OCI-LY3 (cell line): ENCODE data around the gene EMILIN3.

Source experiments
- H2AFZ ChIP-seq: fragments of 200-600, 300-600 bp; shearing (Covaris generic); 2 replicates; pipeline ENCODE4 v1.6.0; 2014; ENCODE audit warnings: antibody characterized with exemption, low read depth, low read length
- H3K27ac ChIP-seq: fragments of 200-600, 300-600 bp; sonication (generic); 2 replicates; pipeline ENCODE4 v1.5.1; 2014; ENCODE audit warnings: mild to moderate bottlenecking, low read length, moderate library complexity, mixed read lengths
- H3K27me3 ChIP-seq: fragments of 200-600, 300-600 bp; sonication (generic); 2 replicates; pipeline ENCODE4 v1.6.1; 2014; ENCODE audit warnings: low read depth, low read length, mixed read lengths
- H3K36me3 ChIP-seq: fragments of 200-600, 300-600 bp; sonication (generic); replicated peaks from 2 replicates; pipeline ENCODE3; 2014; ENCODE audit warnings: low read depth, low read length, mixed read lengths
- H3K4me1 ChIP-seq: fragments of 300-600, 200-600 bp; sonication (generic); 2 replicates; pipeline ENCODE4 v1.6.1; 2014; ENCODE audit warnings: low read length, mixed read lengths
- H3K4me2 ChIP-seq: fragments of 200-600, 300-600 bp; sonication (generic); 2 replicates; pipeline ENCODE4 v1.6.1; 2014; ENCODE audit warnings: low read length, mixed read lengths
- H3K4me3 ChIP-seq: fragments of 300-600, 200-600 bp; sonication (generic); 2 replicates; pipeline ENCODE4 v1.5.1; 2014; ENCODE audit warnings: antibody characterized with exemption, mild to moderate bottlenecking, low read length, moderate library complexity
- H3K79me2 ChIP-seq: fragments of 300-600, 200-600 bp; shearing (Covaris generic); 2 replicates; pipeline ENCODE4 v1.6.1; 2014; ENCODE audit warnings: mild to moderate bottlenecking, low read length, mixed read lengths
- H3K9ac ChIP-seq: fragments of 300-600, 200-600 bp; shearing (Covaris generic); 2 replicates; pipeline ENCODE4 v1.6.0; 2014; ENCODE audit warnings: mild to moderate bottlenecking, low read length, moderate library complexity
- H3K9me3 ChIP-seq: fragments of 200-600, 300-600 bp; shearing (Covaris generic); 2 replicates; pipeline ENCODE4 v1.6.1; 2014; ENCODE audit warnings: low read length, mixed read lengths; ENCODE audit not compliant: insufficient read depth
- H4K20me1 ChIP-seq: fragments of 200-600, 300-600 bp; sonication (generic); 2 replicates; pipeline ENCODE4 v1.6.1; 2016; ENCODE audit warnings: low read length, mixed read lengths; ENCODE audit not compliant: insufficient read depth
- CTCF ChIP-seq: fragments of 200-600, 300-600 bp; sonication (generic); IDR thresholded peaks from 2 replicates; pipeline ENCODE4 v1.5.1; 2014; ENCODE audit warnings: antibody characterized with exemption, low read length, low read depth
- EZH2phosphoT487 ChIP-seq: fragments of 200-600 bp; shearing (Covaris generic); IDR thresholded peaks from 2 replicates; pipeline ENCODE4 v1.6.1; 2018; ENCODE audit warnings: antibody characterized with exemption, mixed run types, low read depth

The EMILIN3 gene

GRCh38 chr20:41382791-41383305 lies 16.2 kb upstream of the EMILIN3 start:
- H3K27ac ChIP-seq: no peak overlapping the region
- H3K27me3 ChIP-seq: peaks cover 37% of the 10 kb centered on the region
- TF ChIP-seq CTCF: no peak
- TF ChIP-seq EZH2phosphoT487: no peak
- no peaks in the 10 kb centered on the region for H3K79me2 ChIP-seq
- no peak overlapping the region for H3K4me3 ChIP-seq
- no peaks in the 10 kb centered on the region for H3K36me3 ChIP-seq
- no peak overlapping the region for H3K4me2 ChIP-seq
- H3K9me3 ChIP-seq: no peaks in the 10 kb centered on the region
- H2AFZ ChIP-seq: no peak overlapping the region
- no peak overlapping the region for H3K9ac ChIP-seq
- no peaks in the 10 kb centered on the region for H4K20me1 ChIP-seq
- H3K4me1 ChIP-seq: peaks cover 5% of the 10 kb centered on the region

GRCh38 chr20:41380551-41381193 lies 14.1 kb upstream of the EMILIN3 start:
- Histone ChIP-seq H3K4me3 (no peak overlapping the region), H3K27ac (no peak overlapping the region), H3K79me2 (no peaks in the 10 kb centered on the region), H3K9me3 (no peaks in the 10 kb centered on the region), H3K9ac (no peak overlapping the region), H3K4me2 (no peak overlapping the region), H2AFZ (no peak overlapping the region), H4K20me1 (no peaks in the 10 kb centered on the region), H3K27me3 (peaks cover 37% of the 10 kb centered on the region), H3K36me3 (no peaks in the 10 kb centered on the region), H3K4me1 (no peaks in the 10 kb centered on the region)
- TF ChIP-seq EZH2phosphoT487 (no peak), CTCF (no peak)

GRCh38 chr20:41379551-41379950 lies 12.9 kb upstream of the EMILIN3 start:
- Histone ChIP-seq H3K79me2 (no peaks in the 10 kb centered on the region), H3K27ac (no peak overlapping the region), H3K27me3 (peaks cover 37% of the 10 kb centered on the region), H3K9ac (no peak overlapping the region), H3K4me1 (no peaks in the 10 kb centered on the region), H3K4me2 (no peak overlapping the region), H3K4me3 (no peak overlapping the region), H3K36me3 (no peaks in the 10 kb centered on the region), H4K20me1 (no peaks in the 10 kb centered on the region), H3K9me3 (no peaks in the 10 kb centered on the region), H2AFZ (no peak overlapping the region)
- TF ChIP-seq EZH2phosphoT487 (no peak), CTCF (no peak)

- H3K4me1 ChIP-seq: no peaks in the 10 kb centered on the region
- TF ChIP-seq EZH2phosphoT487: no peak
- no peak for TF ChIP-seq CTCF
- no peaks in the 10 kb centered on the region for H3K9me3 ChIP-seq
- no peaks in the 10 kb centered on the region for H4K20me1 ChIP-seq
- H3K27ac ChIP-seq: no peak overlapping the region
- H3K79me2 ChIP-seq: no peaks in the 10 kb centered on the region
- H3K4me3 ChIP-seq: no peak overlapping the region
- H3K36me3 ChIP-seq: no peaks in the 10 kb centered on the region
- no peak overlapping the region for H3K4me2 ChIP-seq
- no peak overlapping the region for H2AFZ ChIP-seq
- no peak overlapping the region for H3K9ac ChIP-seq
- H3K27me3 ChIP-seq: peaks cover 35% of the 10 kb centered on the region
These were observed 10.7 kb upstream of the EMILIN3 start for GRCh38 chr20:41377275-41377674.
